ENCODE data around the gene NUP43.
"Not testable (repeated sequence)": the region's sequence is repeated elsewhere in the genome, so short reads cannot be mapped to it uniquely, and the experiment has no call there.

The NUP43 gene

GRCh38 chr6:149686230-149686629, 60.1 kb downstream of the NUP43 start:
- DNase-seq = no peak

GRCh38 chr6:149683256-149683859, 63.0 kb downstream of the NUP43 start:
- no peak for DNase-seq

GRCh38 chr6:149681845-149682244, 64.5 kb downstream of the NUP43 start:
- DNase-seq = not testable (repeated sequence)

GRCh38 chr6:149681209-149681608, 65.1 kb downstream of the NUP43 start:
- no peak for DNase-seq

DNA sequence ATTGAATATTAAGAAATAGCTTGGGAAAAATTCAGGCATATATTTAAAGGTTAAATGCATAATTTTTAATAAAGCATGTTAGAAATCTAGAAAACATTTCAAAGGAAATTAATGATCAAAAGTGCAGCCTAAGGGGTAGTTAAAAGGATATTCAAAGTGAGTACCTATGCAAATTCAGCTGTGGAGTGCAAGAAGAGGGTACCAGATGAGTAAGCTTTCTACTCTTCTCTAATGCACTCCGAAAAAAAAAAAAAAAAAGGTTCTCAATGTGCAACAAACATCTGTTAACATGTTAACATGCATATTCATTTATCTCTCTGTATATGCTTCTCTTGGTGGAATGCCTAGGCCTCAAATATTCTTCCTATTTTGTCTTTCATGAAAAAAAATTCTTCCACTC, 65.8 kb downstream of the NUP43 start:
- no peak for DNase-seq
